ENCODE measurements around the gene CEP131.

- no peak for TF ChIP-seq CTCF (IDR thresholded peaks at IDR 0.05)
- no peak for TF ChIP-seq POLR2A (IDR thresholded peaks at IDR 0.05)
- TF ChIP-seq POLR2AphosphoS5 (IDR thresholded peaks at IDR 0.05): no peak
- no peak for TF ChIP-seq EP300 (IDR thresholded peaks at IDR 0.05)
Observed at GRCh38 chr17:81247339-81247990, 24.7 kb upstream of the CEP131 start.
